Activated CD4-positive, alpha-beta T cell treated with anti-CD3 and anti-CD28 coated beads, Interleukin-10, Interleukin-2, amounts not matched to agents 100 ng/mL and 50 ng/mL, durations not matched to agents 16 hours and 8 hours (primary cell): ENCODE data around the gene RFNG.

Experiments used
- DNase-seq: peaks from one replicate; pipeline ENCODE4 v3.0.0-alpha.2; 2020

RFNG gene

GRCh38 chr17:81998691-81999438 lies 52.7 kb downstream of the RFNG start:
- DNase-seq: no peak

- DNase-seq: no peak
Observed at GRCh38 chr17:81998212-81998611, 53.4 kb downstream of the RFNG start.
